Measurements from ENCODE around the gene ZIC1. TPM values are rescaled to one million over a fixed set of nuclear protein-coding genes. Genes with fewer than 3 reads are reported as not detected.

The ZIC1 gene
- total RNA-seq, 1 donor from 2014 or later, result not detected

DNA sequence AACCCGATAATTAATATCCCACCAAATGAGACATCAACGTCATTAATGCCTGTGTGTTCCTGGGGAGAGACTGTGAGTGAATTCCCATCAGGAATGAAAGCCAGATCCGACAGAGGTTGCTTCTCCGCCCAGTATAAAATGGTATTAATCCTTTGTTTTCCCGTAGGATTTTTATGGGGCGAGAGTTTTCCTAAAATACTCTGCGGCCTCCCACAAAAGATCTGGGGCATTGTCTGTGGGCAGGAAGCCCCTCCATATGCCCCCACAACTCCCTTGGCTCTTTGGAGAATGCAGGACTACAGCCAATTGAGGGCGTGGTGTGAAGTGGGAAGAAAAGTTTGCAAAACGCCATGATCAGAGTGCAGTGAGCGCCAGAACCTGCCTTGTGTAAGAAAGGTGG is 29.5 kb upstream of the ZIC1 start:
- no peak overlapping the region for H3K4me3 ChIP-seq (ENCODE audit: low read depth, low read length)
- DNase-seq (ENCODE audit: low read depth), result no peak
- TF ChIP-seq, protein P1, sequence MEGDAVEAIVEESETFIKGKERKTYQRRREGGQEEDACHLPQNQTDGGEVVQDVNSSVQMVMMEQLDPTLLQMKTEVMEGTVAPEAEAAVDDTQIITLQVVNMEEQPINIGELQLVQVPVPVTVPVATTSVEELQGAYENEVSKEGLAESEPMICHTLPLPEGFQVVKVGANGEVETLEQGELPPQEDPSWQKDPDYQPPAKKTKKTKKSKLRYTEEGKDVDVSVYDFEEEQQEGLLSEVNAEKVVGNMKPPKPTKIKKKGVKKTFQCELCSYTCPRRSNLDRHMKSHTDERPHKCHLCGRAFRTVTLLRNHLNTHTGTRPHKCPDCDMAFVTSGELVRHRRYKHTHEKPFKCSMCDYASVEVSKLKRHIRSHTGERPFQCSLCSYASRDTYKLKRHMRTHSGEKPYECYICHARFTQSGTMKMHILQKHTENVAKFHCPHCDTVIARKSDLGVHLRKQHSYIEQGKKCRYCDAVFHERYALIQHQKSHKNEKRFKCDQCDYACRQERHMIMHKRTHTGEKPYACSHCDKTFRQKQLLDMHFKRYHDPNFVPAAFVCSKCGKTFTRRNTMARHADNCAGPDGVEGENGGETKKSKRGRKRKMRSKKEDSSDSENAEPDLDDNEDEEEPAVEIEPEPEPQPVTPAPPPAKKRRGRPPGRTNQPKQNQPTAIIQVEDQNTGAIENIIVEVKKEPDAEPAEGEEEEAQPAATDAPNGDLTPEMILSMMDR (conservative IDR thresholded peaks at IDR 0.05; ENCODE audit: low read depth, low read length), result no peak

DNA sequence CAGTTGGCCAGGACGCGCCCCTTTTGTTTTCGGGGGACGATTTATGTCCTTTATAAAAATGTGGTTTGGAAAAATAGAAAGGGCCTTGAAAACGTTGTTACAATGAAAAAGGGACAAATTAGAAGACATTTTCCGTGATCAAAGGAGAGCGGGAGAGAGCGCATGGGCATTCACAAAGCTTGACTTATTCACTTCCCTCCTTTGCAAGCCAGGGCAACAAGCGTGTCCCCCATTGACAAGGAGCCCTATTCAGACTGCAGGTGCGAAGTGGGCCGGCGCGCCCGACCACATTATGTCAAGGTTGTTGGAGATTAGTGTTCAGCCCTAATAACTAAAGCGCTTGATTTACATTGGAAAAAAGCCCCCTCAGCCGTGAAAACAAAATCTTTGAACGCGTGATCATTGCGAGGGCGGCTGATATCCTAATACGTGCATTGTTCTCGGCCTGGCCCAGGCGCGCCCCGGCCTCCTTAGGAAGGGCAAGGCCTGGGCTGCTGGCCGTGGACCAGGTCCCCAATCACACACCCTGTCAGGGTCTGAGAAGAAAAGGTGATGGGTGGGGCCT is 28.7 kb upstream of the ZIC1 start:
- no peak overlapping the region for H3K4me3 ChIP-seq (ENCODE audit: low read depth, low read length)
- no peak for DNase-seq (ENCODE audit: low read depth)
- TF ChIP-seq, protein P1 (conservative IDR thresholded peaks at IDR 0.05; ENCODE audit: low read depth, low read length), result no peak

DNA sequence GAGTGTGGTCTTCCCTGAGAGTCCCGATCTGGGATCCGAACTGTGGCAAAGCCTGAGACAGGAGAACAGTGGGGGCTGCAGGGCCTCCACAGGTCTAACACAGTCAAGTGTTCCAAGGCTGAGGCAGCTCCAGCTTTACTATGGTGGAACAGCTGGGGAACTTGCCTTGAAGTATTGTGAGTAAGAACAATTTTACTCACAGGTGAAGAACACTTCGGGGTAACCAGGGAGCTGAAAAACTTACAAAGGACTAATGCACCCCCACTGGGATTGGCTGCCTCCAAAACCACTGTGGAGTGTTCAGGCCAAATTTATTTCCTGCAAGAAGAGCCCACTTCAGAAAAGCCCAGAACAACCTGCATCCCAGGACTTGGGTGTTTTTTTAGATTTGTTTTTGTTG is 28.2 kb upstream of the ZIC1 start:
- TF ChIP-seq, protein P1 (conservative IDR thresholded peaks at IDR 0.05; ENCODE audit: low read depth, low read length), result no peak
- no peak for DNase-seq (ENCODE audit: low read depth)
- H3K4me3 ChIP-seq (ENCODE audit: low read depth, low read length), result no peak overlapping the region

DNA sequence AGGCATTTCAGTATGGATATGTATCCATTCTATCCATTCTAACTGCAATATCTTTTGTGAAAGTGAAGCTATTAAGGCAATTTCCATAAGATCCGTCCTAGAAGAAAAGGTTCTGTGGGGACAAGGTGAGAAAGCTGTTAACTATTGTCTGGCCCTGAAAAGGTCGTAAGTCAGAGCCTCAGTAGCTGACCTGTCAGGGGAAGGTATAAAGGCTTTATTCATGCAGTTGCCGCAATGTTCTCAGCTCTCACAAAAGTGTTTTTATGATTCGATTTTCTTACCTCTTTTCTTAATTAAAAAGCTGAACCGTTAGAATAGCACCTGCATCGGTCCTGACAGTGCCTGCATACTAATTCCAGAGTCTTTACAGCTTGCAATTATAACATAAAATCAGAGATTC is 27.6 kb upstream of the ZIC1 start:
- TF ChIP-seq, protein P1 (conservative IDR thresholded peaks at IDR 0.05; ENCODE audit: low read depth, low read length), result no peak
- no peak for DNase-seq (ENCODE audit: low read depth)
- no peak overlapping the region for H3K4me3 ChIP-seq (ENCODE audit: low read depth, low read length)

DNA sequence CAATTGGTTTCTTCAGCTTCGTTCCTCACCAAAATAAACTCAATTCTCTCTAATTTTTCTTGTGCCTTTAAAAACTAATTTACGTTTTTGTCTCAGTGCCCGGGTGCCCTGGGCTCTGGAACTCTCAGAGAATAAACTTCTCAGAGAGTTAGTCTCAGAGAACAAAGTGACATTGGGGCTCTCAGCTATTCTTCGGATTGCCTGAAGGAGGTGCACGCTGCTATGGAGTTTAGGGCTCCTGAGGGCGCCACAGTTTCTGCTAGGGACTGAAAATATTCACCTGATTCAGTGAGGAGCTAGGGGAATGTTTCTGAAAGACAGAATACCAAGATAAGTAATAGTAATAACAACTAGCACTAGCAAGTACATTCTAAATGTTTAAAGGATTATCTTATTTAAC is 25.5 kb upstream of the ZIC1 start:
- TF ChIP-seq, protein P1 (conservative IDR thresholded peaks at IDR 0.05; ENCODE audit: low read depth, low read length), result peak; percentile 42
- H3K4me3 ChIP-seq (ENCODE audit: low read depth, low read length), result no peak overlapping the region
- DNase-seq (ENCODE audit: low read depth), result no peak

DNA sequence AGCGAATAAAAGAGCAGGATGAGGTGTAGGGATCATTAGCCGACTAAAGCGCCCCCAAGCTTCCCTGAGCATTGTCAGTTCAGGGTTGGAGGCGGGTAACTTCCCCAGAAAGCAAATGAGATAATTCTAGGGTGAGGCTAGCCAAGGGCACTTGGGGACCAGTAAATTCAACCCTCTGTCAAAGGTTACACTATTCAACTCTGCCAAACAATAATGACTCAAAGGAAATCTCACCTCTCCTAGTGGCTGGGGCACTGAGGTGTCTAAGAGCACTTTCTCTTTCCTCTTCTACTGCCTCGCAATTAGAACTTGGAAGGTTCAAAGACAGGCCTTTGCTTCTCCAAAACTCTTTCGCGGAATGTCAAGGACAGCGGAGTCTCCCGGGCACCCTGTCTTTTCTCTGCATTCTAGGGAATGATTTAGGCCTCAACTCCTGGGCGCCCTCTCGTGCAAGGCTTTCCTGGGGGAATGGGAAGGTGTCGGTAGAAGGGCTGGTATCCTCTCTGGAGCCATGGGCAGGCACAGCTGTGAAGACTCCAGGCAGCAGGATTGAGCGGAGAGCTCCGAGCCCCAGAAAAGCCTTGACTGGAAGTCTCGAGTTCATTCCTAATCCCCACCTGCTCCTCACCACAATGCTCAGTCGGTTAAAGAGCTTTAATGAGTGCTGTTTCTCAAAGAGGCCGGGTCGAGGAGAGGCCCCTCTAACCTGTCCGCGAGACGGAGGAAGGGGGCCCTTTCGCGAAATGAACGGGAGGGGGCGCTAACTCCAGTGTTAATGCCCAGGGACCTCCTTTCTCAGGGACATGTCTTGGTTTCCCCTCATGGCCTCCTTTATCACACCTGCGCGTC is 24.7 kb upstream of the ZIC1 start:
- DNase-seq (ENCODE audit: low read depth), result no peak
- TF ChIP-seq, protein P1 (conservative IDR thresholded peaks at IDR 0.05; ENCODE audit: low read depth, low read length), result no peak

More for the DNA sequence above, 24.7 kb upstream of the ZIC1 start:
- no peak overlapping the region for H3K4me3 ChIP-seq (ENCODE audit: low read depth, low read length)

All from epithelial cell of proximal tubule (primary cell).